HEK293 (cell line): Measurements from ENCODE around the gene XRN1.

Experiments
- CTCF ChIA-PET: fragments of 350-600 bp; formaldehyde crosslinking; extraction: SDS; loops from one replicate; lab custom pipeline; 2021; ENCODE audit warnings: antibody characterized with exemption; lab: Yijun Ruan, JAX
- POLR2A ChIA-PET: fragments of 300-600 bp; formaldehyde crosslinking; extraction: SDS; loops from one replicate; lab custom pipeline; 2020; ENCODE audit warnings: antibody characterized with exemption, inconsistent platforms; lab: Yijun Ruan, JAX
- H3K27ac ChIP-seq: fragments of 200-500 bp; sonication (Bioruptor generic); 2 replicates; pipeline ENCODE4 v1.5.1; 2014; ENCODE audit warnings: low read depth, low read length, control low read depth, inconsistent platforms; ENCODE audit errors: extremely low read depth
- H3K36me3 ChIP-seq, 2 experiments: fragments of 200-500 bp in 1 of 2; sonication (Bioruptor generic) in 1 of 2; 1 replicate in 1 of 2; 2 replicates in 1 of 2; pipeline ENCODE4 v1.5.1; 2014 to 2017; ENCODE audit warnings: inconsistent platforms in 2 of 2, low read length in 2 of 2; ENCODE audit not compliant: control insufficient read depth in 2 of 2, insufficient read depth in 1 of 2
- H3K4me1 ChIP-seq: fragments of 200-500 bp; sonication (Bioruptor generic); 2 replicates; pipeline ENCODE4 v1.5.1; 2014; ENCODE audit warnings: mild to moderate bottlenecking, low read length, inconsistent platforms; ENCODE audit not compliant: control insufficient read depth, insufficient read depth
- H3K4me3 ChIP-seq: 2 replicates; pipeline ENCODE4 v1.5.1; 2011; ENCODE audit warnings: low read depth, mild to moderate bottlenecking, control low read depth, low read length, moderate library complexity
- H3K9me3 ChIP-seq: fragments of 200-500 bp; sonication (Bioruptor generic); 2 replicates; pipeline ENCODE4 v1.5.1; 2014; ENCODE audit warnings: low read depth, low read length, inconsistent platforms; ENCODE audit not compliant: control insufficient read depth, insufficient read depth
- BCL11A ChIP-seq: fragments of 450-650 bp; formaldehyde crosslinking; IDR thresholded peaks from 2 replicates; pipeline ENCODE4 v1.5.1; 2016; ENCODE audit warnings: low read depth, missing biosample characterization, missing genetic modification characterization
- GLIS1 ChIP-seq: fragments of 450-650 bp; formaldehyde crosslinking; IDR thresholded peaks from 2 replicates; pipeline ENCODE4 v1.5.1; 2016; ENCODE audit warnings: missing biosample characterization, missing genetic modification characterization
- MYNN ChIP-seq: fragments of 450-650 bp; formaldehyde crosslinking; IDR thresholded peaks from 2 replicates; pipeline ENCODE4 v1.5.1; 2016; ENCODE audit warnings: missing biosample characterization, missing genetic modification characterization, borderline replicate concordance
- SCRT1 ChIP-seq: fragments of 450-650 bp; formaldehyde crosslinking; IDR thresholded peaks from 2 replicates; pipeline ENCODE4 v1.5.1; 2016; ENCODE audit warnings: missing biosample characterization, missing genetic modification characterization, borderline replicate concordance
- ZBTB7A ChIP-seq: fragments of 450-650 bp; formaldehyde crosslinking; IDR thresholded peaks from 2 replicates; pipeline ENCODE4 v1.5.1; 2016; ENCODE audit warnings: low read depth, missing biosample characterization, missing genetic modification characterization
- ZFP3 ChIP-seq: fragments of 450-650 bp; formaldehyde crosslinking; IDR thresholded peaks from 2 replicates; pipeline ENCODE4 v1.5.1; 2016; ENCODE audit warnings: low read depth, missing biosample characterization, missing genetic modification characterization
- ZNF114 ChIP-seq: fragments of 450-650 bp; formaldehyde crosslinking; IDR thresholded peaks from 2 replicates; pipeline ENCODE4 v1.5.0; 2017; ENCODE audit warnings: missing biosample characterization, missing genetic modification characterization
- ZNF132 ChIP-seq: fragments of 450-650 bp; formaldehyde crosslinking; IDR thresholded peaks from 2 replicates; pipeline ENCODE4 v1.5.1; 2017; ENCODE audit warnings: missing biosample characterization, missing genetic modification characterization, borderline replicate concordance
- ZNF133 ChIP-seq: fragments of 450-650 bp; formaldehyde crosslinking; IDR thresholded peaks from 2 replicates; pipeline ENCODE4 v1.5.1; 2016; ENCODE audit warnings: missing biosample characterization, missing genetic modification characterization
- ZNF16 ChIP-seq: fragments of 450-650 bp; formaldehyde crosslinking; IDR thresholded peaks from 2 replicates; pipeline ENCODE4 v1.5.1; 2016; ENCODE audit warnings: low read depth, missing biosample characterization, missing genetic modification characterization
- ZNF202 ChIP-seq: fragments of 450-650 bp; formaldehyde crosslinking; IDR thresholded peaks from 2 replicates; pipeline ENCODE4 v1.5.1; 2016; ENCODE audit warnings: missing biosample characterization, missing genetic modification characterization, borderline replicate concordance
- ZNF24 ChIP-seq: fragments of 450-650 bp; formaldehyde crosslinking; IDR thresholded peaks from 2 replicates; pipeline ENCODE4 v1.5.1; 2016; ENCODE audit warnings: missing biosample characterization, missing genetic modification characterization
- ZNF366 ChIP-seq: fragments of 450-650 bp; formaldehyde crosslinking; conservative IDR thresholded peaks from 2 replicates; pipeline ENCODE4 v1.5.1; 2016; ENCODE audit warnings: missing biosample characterization, missing genetic modification characterization
- ZNF514 ChIP-seq: fragments of 450-650 bp; formaldehyde crosslinking; IDR thresholded peaks from 2 replicates; pipeline ENCODE4 v1.5.1; 2016; ENCODE audit warnings: missing biosample characterization, missing genetic modification characterization
- TF ChIP-seq, protein P1 (sequence below): fragments of 450-650 bp; formaldehyde crosslinking; IDR thresholded peaks from 2 replicates; pipeline ENCODE4 v1.5.1; 2016; ENCODE audit warnings: missing biosample characterization, missing genetic modification characterization
- TF ChIP-seq, protein P2 (sequence below): fragments of 450-650 bp; formaldehyde crosslinking; IDR thresholded peaks from 2 replicates; pipeline ENCODE4 v1.5.1; 2016; ENCODE audit warnings: missing biosample characterization, missing genetic modification characterization
- TF ChIP-seq, protein P3 (sequence below): fragments of 450-650 bp; formaldehyde crosslinking; IDR thresholded peaks from 2 replicates; pipeline ENCODE4 v1.5.1; 2017; ENCODE audit warnings: missing biosample characterization, mild to moderate bottlenecking, missing genetic modification characterization, moderate library complexity
- TF ChIP-seq, protein P4 (sequence below): fragments of 450-650 bp; formaldehyde crosslinking; IDR thresholded peaks from 2 replicates; pipeline ENCODE4 v1.5.1; 2016; ENCODE audit warnings: missing biosample characterization, missing genetic modification characterization
- TF ChIP-seq, protein P5 (sequence below): fragments of 450-650 bp; formaldehyde crosslinking; IDR thresholded peaks from 2 replicates; pipeline ENCODE4 v1.5.1; 2017; ENCODE audit warnings: missing biosample characterization, missing genetic modification characterization
- TF ChIP-seq, protein P6 (sequence below): fragments of 450-650 bp; formaldehyde crosslinking; IDR thresholded peaks from 2 replicates; pipeline ENCODE4 v1.5.1; 2016; ENCODE audit warnings: missing biosample characterization, missing genetic modification characterization

Gene XRN1

DNA sequence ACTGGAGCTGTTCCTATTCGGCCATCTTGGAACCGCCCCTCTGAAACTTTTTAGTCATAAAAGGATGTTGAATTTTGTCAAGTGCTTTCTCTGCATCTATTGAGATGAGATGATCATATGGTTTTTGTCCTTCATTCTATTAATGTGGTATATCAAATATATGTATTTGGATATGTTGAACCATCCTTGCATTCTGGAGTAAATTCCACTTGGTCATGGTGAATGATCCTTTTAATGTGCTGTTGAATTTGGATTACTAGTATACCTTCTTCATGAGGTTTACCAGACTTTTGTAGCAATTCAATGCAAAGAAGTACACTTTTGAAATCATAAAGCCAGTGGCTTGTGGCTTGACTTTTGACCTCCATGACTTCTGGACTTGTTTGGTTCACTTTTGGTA is 33.4 kb upstream of the XRN1 start (continued):
- TF ChIP-seq, protein P1, sequence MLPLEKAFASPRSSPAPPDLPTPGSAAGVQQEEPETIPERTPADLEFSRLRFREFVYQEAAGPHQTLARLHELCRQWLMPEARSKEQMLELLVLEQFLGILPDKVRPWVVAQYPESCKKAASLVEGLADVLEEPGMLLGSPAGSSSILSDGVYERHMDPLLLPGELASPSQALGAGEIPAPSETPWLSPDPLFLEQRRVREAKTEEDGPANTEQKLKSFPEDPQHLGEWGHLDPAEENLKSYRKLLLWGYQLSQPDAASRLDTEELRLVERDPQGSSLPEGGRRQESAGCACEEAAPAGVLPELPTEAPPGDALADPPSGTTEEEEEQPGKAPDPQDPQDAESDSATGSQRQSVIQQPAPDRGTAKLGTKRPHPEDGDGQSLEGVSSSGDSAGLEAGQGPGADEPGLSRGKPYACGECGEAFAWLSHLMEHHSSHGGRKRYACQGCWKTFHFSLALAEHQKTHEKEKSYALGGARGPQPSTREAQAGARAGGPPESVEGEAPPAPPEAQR (tag by site-specific recombination): no peak
- TF ChIP-seq ZNF16 (tag by site-specific recombination) (no peak), ZNF514 (tag by site-specific recombination) (no peak), ZNF24 (tag by site-specific recombination) (no peak), ZNF133 (tag by site-specific recombination) (no peak), BCL11A (no peak), GLIS1 (tag by site-specific recombination) (no peak), MYNN (tag by site-specific recombination) (no peak), ZFP3 (tag by site-specific recombination) (no peak)
- TF ChIP-seq, protein P2, sequence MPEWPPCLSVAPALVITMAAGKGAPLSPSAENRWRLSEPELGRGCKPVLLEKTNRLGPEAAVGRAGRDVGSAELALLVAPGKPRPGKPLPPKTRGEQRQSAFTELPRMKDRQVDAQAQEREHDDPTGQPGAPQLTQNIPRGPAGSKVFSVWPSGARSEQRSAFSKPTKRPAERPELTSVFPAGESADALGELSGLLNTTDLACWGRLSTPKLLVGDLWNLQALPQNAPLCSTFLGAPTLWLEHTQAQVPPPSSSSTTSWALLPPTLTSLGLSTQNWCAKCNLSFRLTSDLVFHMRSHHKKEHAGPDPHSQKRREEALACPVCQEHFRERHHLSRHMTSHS (tag by site-specific recombination): no peak
- TF ChIP-seq, all 188 proteins: peak for 0

DNA sequence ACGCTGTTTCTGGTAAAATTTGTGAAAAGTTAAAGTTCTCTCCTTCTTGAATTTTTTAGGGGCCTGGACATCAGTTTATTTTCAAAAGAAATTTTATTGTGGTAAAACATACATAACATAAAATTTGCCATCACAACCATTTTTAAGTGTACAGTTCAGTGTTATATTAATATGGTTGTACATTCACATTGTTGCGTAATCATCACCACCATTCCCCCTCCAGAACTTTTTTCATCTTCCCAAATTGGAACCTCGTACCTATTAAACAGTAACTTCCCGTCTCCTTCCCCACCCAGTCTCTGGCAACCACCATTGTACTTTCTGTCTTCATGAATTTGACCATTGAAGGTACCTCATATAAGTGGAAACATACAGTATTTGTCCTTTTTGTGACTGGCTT is 23.0 kb upstream of the XRN1 start:
- CTCF ChIA-PET: no interaction called here
- TF ChIP-seq ZNF114 (tag by site-specific recombination) (no peak), ZNF132 (tag by site-specific recombination) (no peak), ZBTB7A (tag by site-specific recombination) (no peak), SCRT1 (no peak)
- TF ChIP-seq, protein P3, sequence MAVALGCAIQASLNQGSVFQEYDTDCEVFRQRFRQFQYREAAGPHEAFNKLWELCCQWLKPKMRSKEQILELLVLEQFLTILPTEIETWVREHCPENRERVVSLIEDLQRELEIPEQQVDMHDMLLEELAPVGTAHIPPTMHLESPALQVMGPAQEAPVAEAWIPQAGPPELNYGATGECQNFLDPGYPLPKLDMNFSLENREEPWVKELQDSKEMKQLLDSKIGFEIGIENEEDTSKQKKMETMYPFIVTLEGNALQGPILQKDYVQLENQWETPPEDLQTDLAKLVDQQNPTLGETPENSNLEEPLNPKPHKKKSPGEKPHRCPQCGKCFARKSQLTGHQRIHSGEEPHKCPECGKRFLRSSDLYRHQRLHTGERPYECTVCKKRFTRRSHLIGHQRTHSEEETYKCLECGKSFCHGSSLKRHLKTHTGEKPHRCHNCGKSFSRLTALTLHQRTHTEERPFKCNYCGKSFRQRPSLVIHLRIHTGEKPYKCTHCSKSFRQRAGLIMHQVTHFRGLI: no peak
- TF ChIP-seq, protein P4, sequence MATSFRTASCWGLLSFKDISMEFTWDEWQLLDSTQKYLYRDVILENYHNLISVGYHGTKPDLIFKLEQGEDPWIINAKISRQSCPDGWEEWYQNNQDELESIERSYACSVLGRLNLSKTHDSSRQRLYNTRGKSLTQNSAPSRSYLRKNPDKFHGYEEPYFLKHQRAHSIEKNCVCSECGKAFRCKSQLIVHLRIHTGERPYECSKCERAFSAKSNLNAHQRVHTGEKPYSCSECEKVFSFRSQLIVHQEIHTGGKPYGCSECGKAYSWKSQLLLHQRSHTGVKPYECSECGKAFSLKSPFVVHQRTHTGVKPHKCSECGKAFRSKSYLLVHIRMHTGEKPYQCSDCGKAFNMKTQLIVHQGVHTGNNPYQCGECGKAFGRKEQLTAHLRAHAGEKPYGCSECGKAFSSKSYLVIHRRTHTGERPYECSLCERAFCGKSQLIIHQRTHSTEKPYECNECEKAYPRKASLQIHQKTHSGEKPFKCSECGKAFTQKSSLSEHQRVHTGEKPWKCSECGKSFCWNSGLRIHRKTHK (tag by site-specific recombination): no peak

DNA sequence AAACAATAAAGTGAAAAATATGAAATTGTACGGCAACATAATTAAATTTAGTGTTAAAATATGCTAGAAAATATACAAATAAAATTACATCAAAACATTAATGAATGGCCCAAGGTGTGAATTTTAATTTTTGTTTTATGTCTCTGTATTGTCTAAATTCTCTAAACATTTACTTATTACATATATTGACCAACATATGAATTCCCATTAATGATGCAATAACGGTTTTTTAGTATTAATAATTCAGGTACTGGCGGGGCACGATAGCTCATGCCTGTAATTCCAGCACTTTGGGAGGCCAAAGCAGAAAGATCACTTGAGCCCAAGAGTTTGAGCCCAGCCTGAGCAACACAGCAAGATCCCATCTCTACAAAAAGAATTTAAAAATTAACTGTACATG is 20.6 kb upstream of the XRN1 start:
- POLR2A ChIA-PET: no interaction called here
- Histone ChIP-seq H3K27ac (no peak overlapping the region), H3K4me1 (no peaks in the 10 kb centered on the region), H3K9me3 (no peaks in the 10 kb centered on the region), H3K4me3 (no peak overlapping the region), H3K36me3 (peaks cover 0 to 7% of the 10 kb centered on the region in 2 experiments; a peak in 2 of 3 replicates)
- CTCF ChIA-PET: no interaction called here
- TF ChIP-seq, protein P4 (tag by site-specific recombination): no peak
- TF ChIP-seq, protein P5, sequence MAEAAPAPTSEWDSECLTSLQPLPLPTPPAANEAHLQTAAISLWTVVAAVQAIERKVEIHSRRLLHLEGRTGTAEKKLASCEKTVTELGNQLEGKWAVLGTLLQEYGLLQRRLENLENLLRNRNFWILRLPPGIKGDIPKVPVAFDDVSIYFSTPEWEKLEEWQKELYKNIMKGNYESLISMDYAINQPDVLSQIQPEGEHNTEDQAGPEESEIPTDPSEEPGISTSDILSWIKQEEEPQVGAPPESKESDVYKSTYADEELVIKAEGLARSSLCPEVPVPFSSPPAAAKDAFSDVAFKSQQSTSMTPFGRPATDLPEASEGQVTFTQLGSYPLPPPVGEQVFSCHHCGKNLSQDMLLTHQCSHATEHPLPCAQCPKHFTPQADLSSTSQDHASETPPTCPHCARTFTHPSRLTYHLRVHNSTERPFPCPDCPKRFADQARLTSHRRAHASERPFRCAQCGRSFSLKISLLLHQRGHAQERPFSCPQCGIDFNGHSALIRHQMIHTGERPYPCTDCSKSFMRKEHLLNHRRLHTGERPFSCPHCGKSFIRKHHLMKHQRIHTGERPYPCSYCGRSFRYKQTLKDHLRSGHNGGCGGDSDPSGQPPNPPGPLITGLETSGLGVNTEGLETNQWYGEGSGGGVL (tag by site-specific recombination): no peak
- TF ChIP-seq ZNF366 (tag by site-specific recombination) (no peak), ZNF114 (tag by site-specific recombination) (no peak), ZNF202 (tag by site-specific recombination) (no peak)
- TF ChIP-seq, protein P6, sequence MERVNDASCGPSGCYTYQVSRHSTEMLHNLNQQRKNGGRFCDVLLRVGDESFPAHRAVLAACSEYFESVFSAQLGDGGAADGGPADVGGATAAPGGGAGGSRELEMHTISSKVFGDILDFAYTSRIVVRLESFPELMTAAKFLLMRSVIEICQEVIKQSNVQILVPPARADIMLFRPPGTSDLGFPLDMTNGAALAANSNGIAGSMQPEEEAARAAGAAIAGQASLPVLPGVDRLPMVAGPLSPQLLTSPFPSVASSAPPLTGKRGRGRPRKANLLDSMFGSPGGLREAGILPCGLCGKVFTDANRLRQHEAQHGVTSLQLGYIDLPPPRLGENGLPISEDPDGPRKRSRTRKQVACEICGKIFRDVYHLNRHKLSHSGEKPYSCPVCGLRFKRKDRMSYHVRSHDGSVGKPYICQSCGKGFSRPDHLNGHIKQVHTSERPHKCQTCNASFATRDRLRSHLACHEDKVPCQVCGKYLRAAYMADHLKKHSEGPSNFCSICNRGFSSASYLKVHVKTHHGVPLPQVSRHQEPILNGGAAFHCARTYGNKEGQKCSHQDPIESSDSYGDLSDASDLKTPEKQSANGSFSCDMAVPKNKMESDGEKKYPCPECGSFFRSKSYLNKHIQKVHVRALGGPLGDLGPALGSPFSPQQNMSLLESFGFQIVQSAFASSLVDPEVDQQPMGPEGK (tag by site-specific recombination): no peak

More for the DNA sequence above, 23.0 kb upstream of the XRN1 start:
- Histone ChIP-seq H3K9me3 (no peaks in the 10 kb centered on the region), H3K36me3 (peaks cover 0 to 7% of the 10 kb centered on the region in 2 experiments; a peak in 2 of 3 replicates), H3K4me1 (no peaks in the 10 kb centered on the region), H3K27ac (no peak overlapping the region), H3K4me3 (no peak overlapping the region)
- POLR2A ChIA-PET: no interaction called here
